HG03095 (cell line): ENCODE measurements around the gene TSHZ2.
"Not testable (repeated sequence)": the region's sequence is repeated elsewhere in the genome, so short reads cannot be mapped to it uniquely, and the experiment has no call there.

ENCODE experiments used
- ATAC-seq: cut with Tn5 transposase; IDR thresholded peaks from one replicate; pipeline ENCODE4 v1.9.1; 2021; ENCODE audit warnings: moderate library complexity; ENCODE audit not compliant: unreplicated experiment

Gene TSHZ2

DNA sequence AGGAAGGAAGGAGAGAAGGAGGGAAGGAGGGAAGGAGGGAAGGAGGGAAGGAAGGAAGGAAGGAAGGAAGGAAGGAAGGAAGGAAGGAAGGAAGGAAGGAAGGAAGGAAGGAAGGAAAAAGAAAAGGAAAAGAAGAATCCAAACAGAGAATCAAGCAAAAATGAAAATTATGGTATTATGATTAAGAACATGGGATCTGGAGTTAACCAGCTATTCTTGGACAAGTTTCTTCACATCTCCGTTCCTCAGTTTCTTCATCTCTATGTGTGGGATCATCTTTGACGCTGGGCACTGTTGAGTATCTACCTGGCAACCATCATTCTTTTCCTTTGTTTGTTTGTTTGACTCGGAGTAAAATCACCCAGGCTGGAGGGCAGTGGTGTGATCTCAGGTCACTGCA lies 549.9 kb downstream of the TSHZ2 start:
- ATAC-seq: no peak

DNA sequence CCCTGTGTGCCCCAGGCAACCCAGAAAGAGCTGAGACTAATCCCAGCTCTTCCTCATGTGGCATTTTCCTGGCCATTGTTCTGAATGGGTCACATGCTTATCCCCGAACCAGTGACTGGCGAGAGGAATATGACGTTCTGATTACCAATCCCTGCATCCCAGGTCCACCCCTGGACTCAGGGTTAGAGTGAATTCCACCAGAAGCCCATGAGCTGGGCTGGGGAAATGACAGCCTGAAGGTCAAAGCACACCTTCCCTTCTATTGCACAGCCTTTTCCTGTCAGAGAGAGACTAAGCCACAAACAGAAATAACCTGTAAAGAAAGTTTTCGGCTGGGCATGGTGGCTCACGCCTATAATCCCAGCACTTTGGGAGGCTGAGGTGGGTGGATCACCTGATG lies 550.5 kb downstream of the TSHZ2 start:
- ATAC-seq: no peak

DNA sequence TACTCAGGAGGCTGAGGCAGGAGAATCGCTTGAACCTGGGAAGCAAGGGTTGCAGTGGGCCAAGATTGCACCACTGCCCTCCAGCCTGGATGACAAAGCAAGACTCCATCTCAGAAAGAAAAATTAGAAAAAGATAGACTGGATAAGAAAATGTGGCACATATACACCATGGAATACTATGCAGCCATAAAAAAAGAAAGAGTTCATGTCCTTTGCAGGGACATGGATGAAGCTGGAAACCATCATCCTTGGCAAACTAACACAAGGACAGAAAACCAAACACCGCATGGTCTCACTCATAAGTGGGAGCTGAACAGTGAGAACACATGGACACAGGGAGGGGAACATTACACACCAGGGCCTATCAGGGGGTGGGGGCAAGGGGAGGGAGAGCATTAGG lies 551.5 kb downstream of the TSHZ2 start:
- ATAC-seq: not testable (repeated sequence)

DNA sequence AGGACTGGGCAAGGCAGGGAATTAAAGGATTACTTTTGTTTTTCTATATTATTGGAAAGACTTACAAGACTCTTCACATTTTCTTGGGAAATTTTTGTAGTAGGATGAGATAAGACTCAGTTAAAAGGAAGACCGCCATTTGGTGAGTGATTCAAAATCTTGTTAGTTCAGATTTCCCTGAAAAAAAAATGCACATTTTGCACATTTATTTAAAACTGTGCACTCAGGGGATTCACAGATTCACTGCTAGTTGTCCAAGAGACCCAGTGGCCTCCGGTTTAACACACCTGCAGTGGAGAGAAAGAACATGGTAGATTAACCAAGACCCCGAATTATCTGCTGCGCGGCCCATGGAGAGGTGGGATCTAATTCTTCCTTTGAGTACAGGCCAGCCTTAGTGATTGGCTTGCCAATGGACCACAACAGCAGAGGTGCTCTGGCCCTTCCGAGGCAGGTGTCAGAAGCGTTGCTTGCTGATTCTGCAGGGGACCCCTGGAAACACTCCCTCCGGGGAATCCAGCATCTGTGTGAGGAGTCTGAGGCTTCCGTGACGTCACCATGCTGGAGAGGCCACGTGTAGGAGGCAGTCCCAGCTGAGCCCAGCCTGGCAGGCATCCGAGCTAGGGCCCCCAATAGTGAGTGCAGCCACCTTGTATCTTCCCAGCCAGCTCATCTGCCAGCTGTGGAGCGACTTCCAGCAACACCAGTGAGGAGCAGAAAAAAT lies 552.6 kb downstream of the TSHZ2 start:
- ATAC-seq: no peak

DNA sequence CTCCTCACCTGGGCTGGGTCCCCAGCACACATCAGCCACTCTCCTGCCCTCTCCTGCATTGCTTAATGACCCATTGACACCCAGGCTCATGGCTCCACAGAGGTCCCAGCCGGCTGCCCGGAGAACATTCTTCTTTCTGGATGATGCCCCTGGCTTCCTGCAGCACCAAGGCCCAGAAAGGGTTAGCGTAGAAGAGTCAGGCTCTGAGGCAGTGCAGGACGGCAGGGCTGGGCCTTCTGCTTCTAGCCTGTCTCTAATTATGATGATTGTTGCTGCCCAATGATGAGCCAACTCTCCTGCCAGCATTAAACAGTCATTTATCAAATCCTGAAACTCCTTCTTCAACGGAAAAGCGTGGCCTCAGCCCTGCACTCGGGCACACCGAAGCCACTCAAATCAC lies 555.0 kb downstream of the TSHZ2 start:
- ATAC-seq: no peak

DNA sequence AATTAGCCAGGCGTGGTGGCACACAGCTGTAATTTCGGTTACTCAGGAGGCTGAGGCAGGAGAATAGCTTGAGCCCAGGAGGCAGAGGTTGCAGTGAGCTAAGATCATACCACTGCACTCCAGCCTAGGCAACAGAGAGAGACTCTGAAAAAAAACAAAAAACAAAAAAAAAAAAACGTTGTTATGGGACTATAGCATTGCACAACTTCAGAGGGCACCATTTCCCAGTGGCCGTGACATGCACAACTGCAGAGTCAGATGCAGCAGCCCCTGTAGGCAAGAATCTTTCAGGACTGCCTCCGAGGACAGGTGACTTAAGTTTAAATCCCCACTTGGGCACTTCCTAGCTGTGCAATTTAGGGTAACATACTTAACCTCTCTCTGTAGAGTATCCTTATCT lies 557.5 kb downstream of the TSHZ2 start:
- no peak for ATAC-seq

DNA sequence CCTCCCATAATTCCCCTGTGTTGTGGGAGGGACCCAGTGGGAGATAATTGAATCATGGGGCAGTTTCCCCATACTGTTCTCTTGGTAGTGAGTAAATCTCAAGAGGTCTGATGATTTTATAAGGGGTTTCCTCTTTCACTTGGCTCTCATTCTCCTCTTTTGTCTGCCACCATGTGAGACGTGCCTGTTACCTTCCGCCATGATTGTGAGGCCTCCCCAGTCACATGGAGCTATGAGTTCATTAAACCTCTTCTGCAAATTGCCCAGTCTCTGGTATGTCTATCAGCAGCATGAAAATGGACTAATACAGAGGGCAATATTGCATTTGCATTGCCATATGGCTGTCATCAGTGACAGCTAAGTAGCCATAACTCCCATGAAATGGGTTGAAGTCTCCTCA lies 558.3 kb downstream of the TSHZ2 start:
- no peak for ATAC-seq

DNA sequence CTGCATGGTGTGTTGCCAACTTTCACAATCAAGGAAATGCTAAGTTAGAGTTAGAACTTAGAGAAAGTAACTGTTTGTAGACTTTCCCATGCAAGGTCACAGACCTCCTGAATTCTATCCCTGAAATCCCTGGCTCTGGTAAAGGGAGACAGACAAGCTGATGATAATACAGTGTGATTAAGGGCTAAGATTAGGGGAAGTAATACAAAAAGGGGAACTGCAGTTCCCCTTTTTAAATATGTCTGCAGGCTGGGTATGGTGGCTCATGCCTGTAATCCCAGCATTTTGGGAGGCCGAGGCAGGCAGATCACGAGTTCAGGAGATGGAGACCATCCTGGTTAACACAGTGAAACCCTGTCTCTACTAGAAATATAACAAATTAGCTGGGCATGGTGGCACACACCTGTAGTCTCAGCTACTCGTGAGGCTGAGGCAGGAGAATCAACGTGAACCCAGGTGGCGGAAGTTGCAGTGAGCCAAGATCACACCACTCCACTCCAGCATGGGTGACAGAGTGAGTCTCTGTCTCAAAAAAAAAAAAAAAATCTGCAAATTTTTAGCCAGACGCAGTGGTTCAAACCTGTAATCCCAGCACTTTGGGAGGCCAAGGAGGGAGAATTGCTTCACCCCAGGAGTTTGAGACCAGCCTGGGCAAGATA lies 560.6 kb downstream of the TSHZ2 start:
- not testable (repeated sequence) for ATAC-seq

DNA sequence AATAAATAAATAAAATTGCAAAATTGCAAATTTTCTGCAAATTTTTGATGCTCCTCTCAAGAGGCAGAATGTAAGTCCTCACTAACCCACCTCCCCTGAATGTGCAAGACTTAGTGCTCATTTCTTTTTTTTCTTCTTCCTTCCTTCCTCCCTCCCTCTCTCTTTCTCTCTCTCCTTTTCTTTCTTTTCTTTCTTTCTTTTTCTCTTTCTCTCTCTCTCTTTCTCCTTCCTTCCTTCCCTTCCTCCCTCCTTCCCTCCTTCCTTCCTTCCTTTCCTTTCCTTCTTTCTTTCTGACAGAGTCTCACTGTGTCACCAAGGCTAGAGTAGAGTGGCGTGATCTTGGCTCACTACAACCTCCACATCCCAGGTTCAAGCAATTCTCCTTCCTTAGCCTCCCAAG lies 561.3 kb downstream of the TSHZ2 start:
- ATAC-seq: no peak

DNA sequence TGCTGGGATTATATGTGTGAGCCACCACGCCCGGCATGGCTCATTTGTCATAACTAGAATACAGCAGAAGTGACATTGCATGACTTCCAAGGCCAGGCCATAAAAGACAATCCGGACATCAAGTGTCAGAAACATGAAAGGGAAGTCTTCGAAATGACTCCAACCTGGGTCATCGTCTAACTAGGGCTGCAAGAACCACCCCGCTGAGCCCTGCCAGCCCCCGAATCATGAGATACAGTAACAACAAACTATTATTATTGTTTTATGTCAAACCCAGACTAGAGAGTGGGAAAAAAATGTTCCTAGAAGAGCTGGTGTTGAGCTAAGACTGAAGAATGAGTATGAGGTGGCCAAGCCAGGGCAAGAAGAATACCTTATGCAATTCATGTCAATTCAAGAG lies 561.9 kb downstream of the TSHZ2 start:
- no peak for ATAC-seq

DNA sequence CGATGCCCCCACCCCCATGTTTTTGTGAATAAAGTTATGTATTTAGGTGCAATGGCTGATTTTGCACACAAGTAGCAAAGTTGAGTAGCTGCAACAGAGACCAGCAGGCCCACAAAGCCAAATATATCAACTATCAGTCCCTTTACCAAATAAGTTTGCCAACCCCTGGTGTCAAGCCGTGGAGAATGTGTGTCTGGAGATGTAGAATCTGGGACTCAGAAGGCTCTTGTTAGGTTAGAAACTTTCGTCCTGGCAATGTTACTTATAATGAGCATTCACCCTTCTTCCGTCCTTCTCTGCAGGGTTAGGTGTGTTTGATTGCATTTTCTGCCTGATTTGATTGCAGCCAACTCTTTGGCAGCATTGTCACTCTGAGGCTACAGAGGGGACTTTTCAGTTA lies 563.7 kb downstream of the TSHZ2 start:
- no peak for ATAC-seq

DNA sequence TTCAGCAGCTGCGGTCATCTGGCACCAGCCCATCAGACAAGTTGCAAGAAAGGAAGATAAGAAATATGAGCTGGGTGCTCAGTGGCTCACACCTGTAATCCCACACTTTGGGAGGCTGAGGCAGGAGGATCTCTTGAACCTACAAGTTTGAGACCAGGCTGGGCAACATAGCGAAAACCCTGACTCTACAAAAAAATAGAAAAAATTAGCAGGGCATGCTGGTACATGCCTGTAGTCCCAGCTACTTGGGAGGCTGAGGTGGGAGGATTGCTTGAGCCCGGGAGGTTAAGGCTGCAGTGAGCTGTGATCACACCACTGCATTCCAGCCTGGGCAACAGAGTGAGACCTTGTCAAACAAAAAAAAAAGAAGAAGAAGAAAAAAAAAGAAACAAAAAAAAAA lies 564.2 kb downstream of the TSHZ2 start:
- ATAC-seq: not testable (repeated sequence)

DNA sequence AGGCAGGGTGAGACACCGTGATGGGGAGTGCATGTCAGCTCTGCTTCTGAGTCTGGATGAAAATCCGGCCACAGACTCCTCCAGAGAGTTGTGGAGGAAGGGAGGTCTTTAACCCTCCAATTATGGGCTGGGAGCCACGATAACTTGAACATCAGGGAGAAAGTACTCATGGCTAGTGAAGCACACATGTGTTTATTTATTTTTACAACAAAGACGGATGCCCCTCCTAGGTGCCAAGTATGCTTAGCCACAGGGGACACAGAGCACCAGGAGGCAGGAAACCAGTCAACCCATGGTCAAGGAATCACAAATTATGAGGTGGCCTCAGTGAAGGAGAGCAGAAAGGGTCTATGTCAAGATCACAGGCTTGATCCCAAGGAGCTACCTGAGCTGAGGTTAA lies 567.4 kb downstream of the TSHZ2 start:
- ATAC-seq: no peak
